ENCODE measurements around the gene PRR35. TPM values are rescaled to one million over a fixed set of nuclear protein-coding genes. Genes with fewer than 3 reads are reported as not detected.

Gene PRR35
- total RNA-seq, 1 donor from 2014 or later: 0.25 TPM

GRCh38 chr16:540645-541340 is 19.4 kb upstream of the PRR35 start:
- Mint-ChIP-seq H3K4me1 (no peaks in the 10 kb centered on the region), H3K9me3 (no peaks in the 10 kb centered on the region), H3K4me3 (no peak overlapping the region), H3K27ac (no peak overlapping the region), H3K27me3 (ENCODE audit: low read depth) (no peaks in the 10 kb centered on the region), H3K36me3 (peaks cover 7% of the 10 kb centered on the region)
- DNase-seq (ENCODE audit: low spot score in 2 of 2, unreplicated experiment in 2 of 2): no peak
- TF ChIP-seq CTCF (IDR thresholded peaks at IDR 0.05; ENCODE audit: unreplicated experiment): no peak

- TF ChIP-seq CTCF (IDR thresholded peaks at IDR 0.05; ENCODE audit: unreplicated experiment): no peak
- Mint-ChIP-seq H3K4me1 (no peaks in the 10 kb centered on the region), H3K9me3 (no peaks in the 10 kb centered on the region), H3K4me3 (no peak overlapping the region), H3K27ac (no peak overlapping the region), H3K27me3 (ENCODE audit: low read depth) (no peaks in the 10 kb centered on the region), H3K36me3 (peaks cover 3% of the 10 kb centered on the region)
- DNase-seq (ENCODE audit: low spot score in 2 of 2, unreplicated experiment in 2 of 2): no peak
These were observed 16.7 kb upstream of the PRR35 start for GRCh38 chr16:543301-544164.

- Mint-ChIP-seq H3K4me1 (no peaks in the 10 kb centered on the region), H3K9me3 (no peaks in the 10 kb centered on the region), H3K4me3 (no peak overlapping the region), H3K27me3 (ENCODE audit: low read depth) (no peaks in the 10 kb centered on the region), H3K27ac (no peak overlapping the region), H3K36me3 (no peaks in the 10 kb centered on the region)
- no peak for DNase-seq (ENCODE audit: low spot score in 2 of 2, unreplicated experiment in 2 of 2)
- no peak for TF ChIP-seq CTCF (IDR thresholded peaks at IDR 0.05; ENCODE audit: unreplicated experiment)
These were observed 15.7 kb upstream of the PRR35 start for GRCh38 chr16:544517-544916.

GRCh38 chr16:546909-547770 is 13.1 kb upstream of the PRR35 start:
- Mint-ChIP-seq H3K36me3 (no peaks in the 10 kb centered on the region), H3K4me1 (no peaks in the 10 kb centered on the region), H3K27ac (no peak overlapping the region), H3K27me3 (ENCODE audit: low read depth) (no peaks in the 10 kb centered on the region), H3K9me3 (no peaks in the 10 kb centered on the region), H3K4me3 (no peak overlapping the region)
- peak; percentile 52 for TF ChIP-seq CTCF (IDR thresholded peaks at IDR 0.05; ENCODE audit: unreplicated experiment)
- peak; percentile 55 to 79 for DNase-seq (ENCODE audit: low spot score in 2 of 2, unreplicated experiment in 2 of 2)

DNA sequence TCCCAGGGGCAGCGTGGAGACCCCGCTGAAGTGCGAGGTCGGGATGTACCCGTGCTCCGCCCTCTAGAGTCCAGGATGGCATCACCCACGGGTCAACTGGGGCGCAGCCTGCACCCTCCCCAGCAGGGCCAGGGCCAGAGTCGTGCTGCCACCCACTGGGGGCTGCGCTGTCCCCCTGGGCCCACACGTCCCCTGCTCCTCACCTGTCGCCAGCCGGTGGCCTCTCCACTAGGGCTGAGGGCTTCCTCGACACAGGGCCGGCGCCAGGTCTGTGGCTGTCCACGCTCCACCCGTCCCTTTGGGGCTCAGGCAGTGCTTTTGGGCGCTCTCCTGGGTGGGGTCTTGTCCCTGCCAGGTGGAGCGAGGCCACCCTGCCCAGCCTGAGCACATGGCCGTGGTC is 11.6 kb upstream of the PRR35 start:
- Mint-ChIP-seq H3K4me1 (no peaks in the 10 kb centered on the region), H3K27ac (no peak overlapping the region), H3K4me3 (no peak overlapping the region), H3K9me3 (no peaks in the 10 kb centered on the region), H3K36me3 (no peaks in the 10 kb centered on the region), H3K27me3 (ENCODE audit: low read depth) (no peaks in the 10 kb centered on the region)
- no peak for DNase-seq (ENCODE audit: low spot score in 2 of 2, unreplicated experiment in 2 of 2)
- TF ChIP-seq CTCF (IDR thresholded peaks at IDR 0.05; ENCODE audit: unreplicated experiment): no peak
